ENCODE data around the gene SMCO2.
A peak's percentile ranks its signal among the peaks of the same experiment; 100 is the strongest.

The SMCO2 gene

GRCh38 chr12:27524494-27524835 is 77.9 kb downstream of the SMCO2 start:
- TF ChIP-seq CTCF (IDR thresholded peaks at IDR 0.05): no peak
- peak overlapping the region; percentile 41 for H3K27ac ChIP-seq

GRCh38 chr12:27524839-27525753 is 78.6 kb downstream of the SMCO2 start:
- no peaks in the 10 kb centered on the region for H3K36me3 ChIP-seq
- peaks cover 17 to 18% of the 10 kb centered on the region in 2 experiments for H3K4me1 ChIP-seq (ENCODE audit: control insufficient read depth in 1 of 2, insufficient read depth in 1 of 2, low read depth in 1 of 2, low read length in 1 of 2)
- H3K4me3 ChIP-seq (ENCODE audit: low read depth in 1 of 2, low read length in 1 of 2): peak overlapping the region in 1 of 2 experiments; percentile 86
- H3K27me3 ChIP-seq: no peaks in the 10 kb centered on the region
- no peaks in the 10 kb centered on the region for H3K9me3 ChIP-seq
- no peak for TF ChIP-seq CTCF (IDR thresholded peaks at IDR 0.05)
- no peak overlapping the region for H3K27ac ChIP-seq

More at GRCh38 chr12:27524494-27524835, 77.9 kb downstream of the SMCO2 start:
- Histone ChIP-seq H3K9me3 (no peaks in the 10 kb centered on the region), H3K4me1 (ENCODE audit: control insufficient read depth in 1 of 2, insufficient read depth in 1 of 2, low read depth in 1 of 2, low read length in 1 of 2) (peaks cover 17 to 18% of the 10 kb centered on the region in 2 experiments), H3K36me3 (no peaks in the 10 kb centered on the region), H3K4me3 (ENCODE audit: low read depth in 1 of 2, low read length in 1 of 2) (peak overlapping the region; percentile 68 to 86), H3K27me3 (peaks cover 5% of the 10 kb centered on the region)

GRCh38 chr12:27527512-27527911 is 81.0 kb downstream of the SMCO2 start:
- no peaks in the 10 kb centered on the region for H3K36me3 ChIP-seq

GRCh38 chr12:27528788-27529187 is 82.3 kb downstream of the SMCO2 start:
- H3K27ac ChIP-seq: no peak overlapping the region
- H3K4me3 ChIP-seq (ENCODE audit: low read depth in 1 of 2, low read length in 1 of 2): no peak overlapping the region
- H3K9me3 ChIP-seq: no peaks in the 10 kb centered on the region
- H3K4me1 ChIP-seq (ENCODE audit: control insufficient read depth in 1 of 2, insufficient read depth in 1 of 2, low read depth in 1 of 2, low read length in 1 of 2): peaks cover 12% of the 10 kb centered on the region in 2 experiments
- no peaks in the 10 kb centered on the region for H3K27me3 ChIP-seq
- no peaks in the 10 kb centered on the region for H3K36me3 ChIP-seq
- TF ChIP-seq CTCF (IDR thresholded peaks at IDR 0.05): no peak

More at GRCh38 chr12:27527512-27527911, 81.0 kb downstream of the SMCO2 start:
- no peaks in the 10 kb centered on the region for H3K9me3 ChIP-seq
- H3K4me3 ChIP-seq (ENCODE audit: low read depth in 1 of 2, low read length in 1 of 2): no peak overlapping the region
- no peaks in the 10 kb centered on the region for H3K27me3 ChIP-seq
- H3K27ac ChIP-seq: no peak overlapping the region
- H3K4me1 ChIP-seq (ENCODE audit: control insufficient read depth in 1 of 2, insufficient read depth in 1 of 2, low read depth in 1 of 2, low read length in 1 of 2): peaks cover 17 to 18% of the 10 kb centered on the region in 2 experiments
- TF ChIP-seq CTCF (IDR thresholded peaks at IDR 0.05): no peak

- Histone ChIP-seq H3K36me3 (no peaks in the 10 kb centered on the region), H3K4me1 (ENCODE audit: control insufficient read depth in 1 of 2, insufficient read depth in 1 of 2, low read depth in 1 of 2, low read length in 1 of 2) (peaks cover 2 to 8% of the 10 kb centered on the region in 2 experiments), H3K27me3 (no peaks in the 10 kb centered on the region), H3K4me3 (ENCODE audit: low read depth in 1 of 2, low read length in 1 of 2) (no peak overlapping the region), H3K9me3 (no peaks in the 10 kb centered on the region), H3K27ac (no peak overlapping the region)
- no peak for TF ChIP-seq CTCF (IDR thresholded peaks at IDR 0.05)
Measured at GRCh38 chr12:27530157-27530922, 83.8 kb downstream of the SMCO2 start.
